GM12878 (cell line): ENCODE measurements around the gene HDDC3. TPM values are rescaled to one million over a fixed set of nuclear protein-coding genes. Genes with fewer than 3 reads are reported as not detected.

Experiments used
- ATAC-seq: fragments of 200-7000 bp; cut with Tn5 transposase; 3 replicates; pipeline ENCODE4 v1.9.1; 2020; ENCODE audit warnings: mild to moderate bottlenecking, moderate library complexity
- BruUV-seq: library from RNA; stranded (reverse); fragments of 400-500 nt; replicated peaks from 2 replicates; lab custom pipeline; 2021; lab: Mats Ljungman, UMichigan
- CTCF ChIA-PET: fragments of 300-600 bp; sonication (Branson Sonifier 250); formaldehyde crosslinking; extraction: SDS; loops from one replicate; lab custom pipeline; 2021; ENCODE audit warnings: inconsistent platforms; lab: Yijun Ruan, JAX
- POLR2A ChIA-PET: fragments of 350-600 bp; formaldehyde crosslinking; extraction: SDS; loops from one replicate; lab custom pipeline; 2021; ENCODE audit warnings: inconsistent platforms; lab: Charles Lee
- RAD21 ChIA-PET: fragments of 300-600 bp; sonication (Branson Sonifier 250); formaldehyde crosslinking; loops from one replicate; lab custom pipeline; 2023; ENCODE audit warnings: antibody characterized with exemption; ENCODE audit not compliant: unreplicated experiment; lab: Charles Lee
- SMC1A ChIA-PET: fragments of 300-600 bp; sonication (Branson Sonifier 250); formaldehyde crosslinking; loops from one replicate; lab custom pipeline; 2023; ENCODE audit not compliant: unreplicated experiment, uncharacterized antibody; lab: Charles Lee
- DNase-seq: peaks from one replicate; pipeline ENCODE4 v3.0.0-alpha.2; 2011; ENCODE audit warnings: low read depth, low spot score
- FAIRE-seq: peaks from 3 replicates; lab custom pipeline; 2011; peaks lifted over from hg19 to GRCh38; lab: Jason Lieb, UNC
- H2AFZ ChIP-seq: 2 replicates; pipeline ENCODE4 v1.6.0; 2011; ENCODE audit warnings: low read depth, low read length, control low read depth; ENCODE audit not compliant: control insufficient read depth
- H3K27ac ChIP-seq: 2 replicates; pipeline ENCODE4 v1.5.1; 2011; ENCODE audit warnings: control low read depth; ENCODE audit not compliant: control insufficient read depth, insufficient read depth
- H3K27me3 ChIP-seq, 2 experiments: replicated peaks in 1 of 2; 2 replicates each; pipeline versions ENCODE4 v1.6.0 to v1.6.1; 2011; ENCODE audit warnings: low read length in 1 of 2; ENCODE audit not compliant: control insufficient read depth in 2 of 2, insufficient read depth in 2 of 2
- H3K36me3 ChIP-seq, 2 experiments: 2 replicates each; pipeline ENCODE4 v1.5.1; 2011; ENCODE audit warnings: low read length in 1 of 2; ENCODE audit not compliant: control insufficient read depth in 2 of 2, insufficient read depth in 2 of 2
- H3K4me1 ChIP-seq: 2 replicates; pipeline ENCODE4 v1.6.1; 2011; ENCODE audit warnings: mild to moderate bottlenecking, low read length, moderate library complexity, mixed read lengths; ENCODE audit not compliant: control insufficient read depth, insufficient read depth
- H3K4me2 ChIP-seq: 2 replicates; pipeline ENCODE4 v1.6.0; 2011; ENCODE audit warnings: control low read depth; ENCODE audit not compliant: control insufficient read depth, insufficient read depth
- H3K4me3 ChIP-seq: fragments of 200-600 bp; sonication (generic); 2 replicates; pipeline ENCODE4 v1.5.1; 2016
- H3K79me2 ChIP-seq: 2 replicates; pipeline ENCODE4 v1.6.0; 2011; ENCODE audit warnings: low read length; ENCODE audit not compliant: control insufficient read depth, insufficient read depth
- H3K9ac ChIP-seq: 2 replicates; pipeline ENCODE4 v1.8.0; 2011; ENCODE audit warnings: low read length, control low read depth, mixed read lengths; ENCODE audit not compliant: control insufficient read depth, insufficient read depth
- H3K9me3 ChIP-seq: replicated peaks from 3 replicates; pipeline ENCODE4 v1.5.1; 2011; ENCODE audit warnings: mild to moderate bottlenecking, low read length; ENCODE audit not compliant: control insufficient read depth, insufficient read depth
- H4K20me1 ChIP-seq: 2 replicates; pipeline ENCODE4 v1.6.0; 2011; ENCODE audit not compliant: control insufficient read depth, insufficient read depth
- EED ChIP-seq: sonication (generic); IDR thresholded peaks from 2 replicates; pipeline ENCODE4 v1.6.1; 2016; ENCODE audit warnings: antibody characterized with exemption, low read depth
- EGR1 ChIP-seq, 2 experiments: IDR thresholded peaks; 1 replicate in 1 of 2; 2 replicates in 1 of 2; pipeline ENCODE4 v1.6.1; 2011 to 2012; ENCODE audit warnings: low read depth in 2 of 2, low read length in 2 of 2, borderline replicate concordance in 1 of 2, mild to moderate bottlenecking in 1 of 2, moderate library complexity in 1 of 2
- FOXK2 ChIP-seq: fragments of 450-650 bp; IDR thresholded peaks from 2 replicates; pipeline ENCODE4 v1.6.1; 2017; ENCODE audit warnings: mild to moderate bottlenecking, moderate library complexity
- GATAD2B ChIP-seq: fragments of 450-650 bp; conservative IDR thresholded peaks from 2 replicates; pipeline ENCODE4 v1.6.1; 2017; ENCODE audit warnings: low read depth, mild to moderate bottlenecking, moderate library complexity
- HDGF ChIP-seq: fragments of 450-650 bp; IDR thresholded peaks from 2 replicates; pipeline ENCODE4 v1.6.1; 2016; ENCODE audit warnings: antibody characterized with exemption
- MEF2B ChIP-seq: fragments of 450-650 bp; IDR thresholded peaks from 2 replicates; pipeline ENCODE4 v1.6.1; 2018; ENCODE audit warnings: mild to moderate bottlenecking, moderate library complexity; ENCODE audit not compliant: partially characterized antibody, poor library complexity, severe bottlenecking
- NBN ChIP-seq: fragments of 450-650 bp; IDR thresholded peaks from 2 replicates; pipeline ENCODE4 v1.6.1; 2016
- PAX5 ChIP-seq: IDR thresholded peaks from 2 replicates; pipeline ENCODE4 v1.6.1; 2011; ENCODE audit warnings: low read depth, low read length, borderline replicate concordance
- PML ChIP-seq: IDR thresholded peaks from 2 replicates; pipeline ENCODE4 v1.6.1; 2012; ENCODE audit warnings: low read length, inconsistent platforms
- POLR2A ChIP-seq: IDR thresholded peaks from 2 replicates; pipeline ENCODE4 v1.6.1; 2011; ENCODE audit warnings: low read depth, mild to moderate bottlenecking, low read length
- POLR2AphosphoS5 ChIP-seq: IDR thresholded peaks from 2 replicates; pipeline ENCODE4 v1.6.1; 2011; ENCODE audit warnings: mild to moderate bottlenecking, low read length, inconsistent platforms
- RFX5 ChIP-seq: IDR thresholded peaks from 2 replicates; pipeline ENCODE4 v1.6.1; 2011; ENCODE audit warnings: low read depth, low read length, improper control_type of control experiment
- SMAD5 ChIP-seq: IDR thresholded peaks from 2 replicates; pipeline ENCODE4 v1.6.1; 2016; ENCODE audit warnings: antibody characterized with exemption, low read depth
- SREBF1 ChIP-seq: IDR thresholded peaks from 2 replicates; pipeline ENCODE4 v1.6.1; 2012; ENCODE audit warnings: mild to moderate bottlenecking, low read length
- ZNF207 ChIP-seq: fragments of 450-650 bp; IDR thresholded peaks from 2 replicates; pipeline ENCODE4 v1.6.1; 2014; ENCODE audit warnings: antibody characterized with exemption, mild to moderate bottlenecking, borderline replicate concordance
- WGBS: methylation state at CpG from one replicate; pipeline ENCODE4 v1.1.6; 2016; ENCODE audit warnings: low lambda C conversion rate; ENCODE audit not compliant: insufficient replicate concordance, insufficient coverage; ENCODE audit errors: missing lambda C conversion rate; 5-methylcytosine and 5-hydroxymethylcytosine counted together
- in situ Hi-C: fragments of 300-500 bp; cut with MboI; formaldehyde crosslinking; loops from 9 replicates; pipeline ENCODE4 v1.14.3; 2018; ENCODE audit warnings: mixed read lengths
- intact Hi-C: fragments of 100-400 bp; cut with micrococcal nuclease; formaldehyde crosslinking; loops from one replicate; pipeline ENCODE4 v1.14.2; 2022; ENCODE audit not compliant: unreplicated experiment
- polyA plus RNA-seq, 11 experiments: library from polyadenylated mRNA; depleted of rRNA in 4 of 11; unstranded in 6 of 11; stranded (reverse) in 5 of 11; fragments of >200 nt; fragmentation: Nextera tagmentation in 4 of 11; fragmentation: Illumina TruSeq in 1 of 11; extraction: Ambion mirVana in 4 of 11; extraction: Trizol in 1 of 11; gene quantifications; 1 replicate in 1 of 11; 2 replicates in 10 of 11; pipeline versions ENCODE4 v1.2.1 to v1.2.3, GENCODE V29; 2011 to 2016; ENCODE audit warnings: inconsistent platforms in 2 of 11, missing spikeins in 2 of 11, low read depth in 1 of 11
- total RNA-seq, 4 experiments: library from RNA; depleted of rRNA in 3 of 4; stranded (reverse); fragments of >200 nt in 3 of 4; fragmentation: Illumina TruSeq in 1 of 4; extraction: Trizol in 1 of 4; gene quantifications; 2 replicates each; pipeline versions ENCODE4 v1.2.1 to v1.2.3, GENCODE V29; 2013 to 2021
- TF ChIP-seq, protein P1 (sequence below): fragments of 450-650 bp; conservative IDR thresholded peaks from 2 replicates; pipeline ENCODE4 v1.6.1; 2017; ENCODE audit warnings: mild to moderate bottlenecking, moderate library complexity
- TF ChIP-seq, protein P2 (sequence below): fragments of 450-650 bp; IDR thresholded peaks from 2 replicates; pipeline ENCODE4 v1.6.1; 2017; ENCODE audit warnings: mild to moderate bottlenecking, moderate library complexity

Gene HDDC3
- total and polyA plus RNA-seq, 10 of the 15 experiments (the other 5 are each of a cell fraction or from before 2014, with no cell fraction given) = 5.6 to 39.5 (median 23.0) TPM

DNA sequence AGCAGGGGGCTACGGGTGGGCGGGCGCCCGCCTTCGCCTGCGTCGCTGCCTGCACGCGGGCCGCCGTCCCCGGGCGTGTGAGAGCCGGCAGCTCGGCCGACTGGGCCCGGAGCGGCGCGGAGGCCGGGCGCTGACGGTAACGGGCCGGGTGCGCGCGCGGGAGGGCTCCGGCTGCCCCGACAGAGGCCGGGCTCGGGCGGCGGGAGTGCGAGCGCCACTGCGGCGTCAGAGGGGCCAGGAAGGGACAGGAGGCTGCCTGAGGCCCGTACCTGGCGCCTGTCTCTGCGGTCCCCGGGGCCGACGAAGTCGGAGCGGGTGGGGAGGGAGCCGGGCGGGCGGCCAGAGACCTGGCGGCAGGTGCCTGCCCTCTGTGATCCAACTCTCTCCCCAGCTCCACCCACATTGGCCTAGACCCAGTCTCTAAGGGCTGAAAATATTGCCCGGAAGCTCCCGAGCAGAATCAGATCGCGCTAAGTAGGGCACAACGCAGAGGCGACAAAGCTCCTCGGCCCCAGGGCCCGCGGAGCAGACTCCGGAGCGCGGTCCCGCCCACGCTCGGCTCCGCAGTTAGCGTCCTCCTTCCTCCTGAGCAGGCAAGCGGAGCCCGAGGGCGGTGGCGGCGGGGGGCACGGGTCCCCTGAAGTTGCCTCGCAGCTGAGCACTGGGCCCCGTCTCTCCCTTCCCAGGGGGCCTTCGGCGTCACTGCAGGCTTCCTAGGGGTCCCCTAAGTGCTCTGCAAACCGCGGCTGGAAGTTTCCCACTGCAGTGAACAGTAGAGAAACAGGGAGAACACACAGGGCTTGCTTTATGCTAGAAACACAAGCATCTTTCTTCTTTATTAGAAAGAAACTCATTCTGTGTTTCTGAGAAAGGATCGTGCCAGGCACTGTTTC lies 29.3 kb downstream of the HDDC3 start, which contains the start of gene MAN2A2:
Gene MAN2A2 (plus strand): TSS at position 463 of the 893 bp plus-strand sequence. CDS start 906 bp downstream, outside the sequence.
- Histone ChIP-seq H4K20me1 (no peaks in the 10 kb centered on the region; the same call in 1 of the 2 replicates), H3K4me2 (peak within 1 kb of the TSS; percentile 80), H3K36me3 (peaks cover 18 to 25% of the 10 kb centered on the region in 2 experiments; a peak in 3 of 4 replicates), H3K4me3 (peak within 1 kb of the TSS; percentile 68), H2AFZ (peak within 1 kb of the TSS; percentile 88), H3K9me3 (no peaks in the 10 kb centered on the region), H3K9ac (peak within 1 kb of the TSS; percentile 54), H3K4me1 (peaks cover 12% of the 10 kb centered on the region), H3K79me2 (peaks cover 18% of the 10 kb centered on the region), H3K27ac (peak within 1 kb of the TSS; percentile 62), H3K27me3 (no peaks in the 10 kb centered on the region)
- no peak for DNase-seq
- no TSS peak for BruUV-seq
- ChIA-PET SMC1A (interaction anchor here (0.7 to 12.3 kb wide), 12 partner anchors 12 to 255 kb away, joined by 3 to 225 read pairs (median 4); partner anchors contain the start of genes HDDC3 and UNC45A), POLR2A (interaction anchor here (0.5 to 7.6 kb wide), 7 partner anchors 16 to 453 kb away, joined by 3 to 113 read pairs (median 4); partner anchors contain the start of genes HDDC3 and UNC45A), CTCF (interaction anchor here (0.6 to 15.1 kb wide), 8 partner anchors 10 to 583 kb away, joined by 3 to 480 read pairs (median 4); partner anchors contain the start of genes HDDC3 and UNC45A), RAD21 (interaction anchor here (0.5 to 9.2 kb wide), 10 partner anchors 16 to 583 kb away, joined by 3 to 193 read pairs (median 4); partner anchors contain the start of genes HDDC3, RCCD1 and UNC45A)
- intact Hi-C loops (loop anchor here (1.0 to 2.0 kb wide), 2 partner anchors 20 to 31 kb away; no protein-coding TSS in a partner anchor), in situ Hi-C loops (no loop called here)
- FAIRE-seq = peak; percentile 88
- 1% methylated on average over 53 of the region's 81 CpGs for WGBS
- peak; percentile 81 for ATAC-seq
- TF ChIP-seq POLR2AphosphoS5 (peak; percentile 78), ZNF207 (0 out of 2 replicates have a peak, but pooled peaks have one; percentile 38), PML (peak; percentile 51; the same call in 1 of the 2 replicates), SREBF1 (no peak), GATAD2B (peak; percentile 47), PAX5 (peak; percentile 77; the same call in 1 of the 2 replicates), POLR2A (peak; percentile 84), FOXK2 (no peak), RFX5 (no peak), HDGF (0 out of 2 replicates have a peak, but pooled peaks have one; percentile 37), SMAD5 (peak; percentile 83; the same call in 1 of the 2 replicates), MEF2B (peak; percentile 9), NBN (peak; percentile 50; the same call in 1 of the 2 replicates), EED (0 out of 2 replicates have a peak, but pooled peaks have one; percentile 40), EGR1 (IDR thresholded peaks at IDR 0.05; ENCODE audit: borderline replicate concordance in 1 of 2, low read depth in 2 of 2, low read length in 2 of 2) (peak; percentile 76 to 98)
- TF ChIP-seq, protein P1, sequence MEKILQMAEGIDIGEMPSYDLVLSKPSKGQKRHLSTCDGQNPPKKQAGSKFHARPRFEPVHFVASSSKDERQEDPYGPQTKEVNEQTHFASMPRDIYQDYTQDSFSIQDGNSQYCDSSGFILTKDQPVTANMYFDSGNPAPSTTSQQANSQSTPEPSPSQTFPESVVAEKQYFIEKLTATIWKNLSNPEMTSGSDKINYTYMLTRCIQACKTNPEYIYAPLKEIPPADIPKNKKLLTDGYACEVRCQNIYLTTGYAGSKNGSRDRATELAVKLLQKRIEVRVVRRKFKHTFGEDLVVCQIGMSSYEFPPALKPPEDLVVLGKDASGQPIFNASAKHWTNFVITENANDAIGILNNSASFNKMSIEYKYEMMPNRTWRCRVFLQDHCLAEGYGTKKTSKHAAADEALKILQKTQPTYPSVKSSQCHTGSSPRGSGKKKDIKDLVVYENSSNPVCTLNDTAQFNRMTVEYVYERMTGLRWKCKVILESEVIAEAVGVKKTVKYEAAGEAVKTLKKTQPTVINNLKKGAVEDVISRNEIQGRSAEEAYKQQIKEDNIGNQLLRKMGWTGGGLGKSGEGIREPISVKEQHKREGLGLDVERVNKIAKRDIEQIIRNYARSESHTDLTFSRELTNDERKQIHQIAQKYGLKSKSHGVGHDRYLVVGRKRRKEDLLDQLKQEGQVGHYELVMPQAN = peak; percentile 24; the same call in 1 of the 2 replicates
- TF ChIP-seq, protein P2, sequence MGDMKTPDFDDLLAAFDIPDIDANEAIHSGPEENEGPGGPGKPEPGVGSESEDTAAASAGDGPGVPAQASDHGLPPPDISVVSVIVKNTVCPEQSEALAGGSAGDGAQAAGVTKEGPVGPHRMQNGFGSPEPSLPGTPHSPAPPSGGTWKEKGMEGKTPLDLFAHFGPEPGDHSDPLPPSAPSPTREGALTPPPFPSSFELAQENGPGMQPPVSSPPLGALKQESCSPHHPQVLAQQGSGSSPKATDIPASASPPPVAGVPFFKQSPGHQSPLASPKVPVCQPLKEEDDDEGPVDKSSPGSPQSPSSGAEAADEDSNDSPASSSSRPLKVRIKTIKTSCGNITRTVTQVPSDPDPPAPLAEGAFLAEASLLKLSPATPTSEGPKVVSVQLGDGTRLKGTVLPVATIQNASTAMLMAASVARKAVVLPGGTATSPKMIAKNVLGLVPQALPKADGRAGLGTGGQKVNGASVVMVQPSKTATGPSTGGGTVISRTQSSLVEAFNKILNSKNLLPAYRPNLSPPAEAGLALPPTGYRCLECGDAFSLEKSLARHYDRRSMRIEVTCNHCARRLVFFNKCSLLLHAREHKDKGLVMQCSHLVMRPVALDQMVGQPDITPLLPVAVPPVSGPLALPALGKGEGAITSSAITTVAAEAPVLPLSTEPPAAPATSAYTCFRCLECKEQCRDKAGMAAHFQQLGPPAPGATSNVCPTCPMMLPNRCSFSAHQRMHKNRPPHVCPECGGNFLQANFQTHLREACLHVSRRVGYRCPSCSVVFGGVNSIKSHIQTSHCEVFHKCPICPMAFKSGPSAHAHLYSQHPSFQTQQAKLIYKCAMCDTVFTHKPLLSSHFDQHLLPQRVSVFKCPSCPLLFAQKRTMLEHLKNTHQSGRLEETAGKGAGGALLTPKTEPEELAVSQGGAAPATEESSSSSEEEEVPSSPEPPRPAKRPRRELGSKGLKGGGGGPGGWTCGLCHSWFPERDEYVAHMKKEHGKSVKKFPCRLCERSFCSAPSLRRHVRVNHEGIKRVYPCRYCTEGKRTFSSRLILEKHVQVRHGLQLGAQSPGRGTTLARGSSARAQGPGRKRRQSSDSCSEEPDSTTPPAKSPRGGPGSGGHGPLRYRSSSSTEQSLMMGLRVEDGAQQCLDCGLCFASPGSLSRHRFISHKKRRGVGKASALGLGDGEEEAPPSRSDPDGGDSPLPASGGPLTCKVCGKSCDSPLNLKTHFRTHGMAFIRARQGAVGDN = 0 out of 2 replicates have a peak, but pooled peaks have one; percentile 34
